GM12892 (cell line): Measurements from ENCODE around the gene GLTPD2.

ENCODE experiments used
- DNase-seq: peaks from one replicate; pipeline ENCODE4 v3.0.0; 2011; ENCODE audit not compliant: insufficient read length
- FAIRE-seq: peaks from 2 replicates; lab custom pipeline; 2011; peaks lifted over from hg19 to GRCh38; lab: Jason Lieb, UNC
- POLR2A ChIP-seq: IDR thresholded peaks from 2 replicates; pipeline ENCODE4 v1.6.1; 2011; ENCODE audit warnings: low read depth, low read length, control low read depth
- POLR2AphosphoS5 ChIP-seq: IDR thresholded peaks from 2 replicates; pipeline ENCODE4 v1.6.1; 2011; ENCODE audit warnings: low read depth, low read length, control low read depth
- TAF1 ChIP-seq: IDR thresholded peaks from 2 replicates; pipeline ENCODE4 v1.6.1; 2011; ENCODE audit warnings: low read depth, mild to moderate bottlenecking, control low read depth, low read length, borderline replicate concordance

Gene GLTPD2

DNA sequence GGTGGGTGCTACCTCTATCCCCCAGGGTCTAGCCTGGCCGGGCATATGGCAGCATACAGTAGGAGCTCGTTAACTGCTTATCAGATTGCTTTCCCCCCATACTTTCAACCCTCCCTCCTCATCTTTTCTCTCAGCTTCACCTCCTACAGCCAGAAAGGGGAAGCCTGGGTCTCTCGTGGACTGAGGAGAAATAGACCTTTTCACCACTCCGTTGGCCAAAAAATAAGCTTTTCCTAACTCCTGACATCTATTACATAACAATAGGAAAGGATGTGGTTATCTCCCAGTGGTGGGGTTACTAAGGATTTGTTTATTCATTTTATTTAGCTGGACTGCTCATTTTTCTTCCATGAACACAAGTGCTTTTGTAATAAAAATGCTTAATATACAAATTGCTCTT is 40.1 kb upstream of the GLTPD2 start:
- TF ChIP-seq POLR2AphosphoS5: no peak
- no peak for TF ChIP-seq TAF1
- DNase-seq (no peak), FAIRE-seq (no peak)

DNA sequence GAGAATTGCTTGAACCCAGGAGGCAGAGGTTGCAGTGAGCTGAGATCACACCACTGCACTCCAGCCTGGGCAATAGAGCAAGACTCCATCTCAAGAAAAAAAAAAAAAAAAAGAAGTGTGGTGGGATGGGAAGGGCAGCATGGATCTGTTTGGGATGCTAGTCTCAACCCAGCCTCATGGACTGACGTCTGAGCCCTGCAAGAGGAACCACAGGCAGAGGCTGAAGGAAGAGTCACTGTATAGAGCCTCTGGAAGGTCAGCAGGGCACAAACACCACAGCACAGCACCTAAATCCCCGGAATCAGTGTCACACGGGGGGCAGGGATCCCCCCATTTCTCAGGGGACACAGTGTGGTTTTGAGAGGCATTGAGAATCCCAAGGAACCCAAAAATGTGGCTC is 38.2 kb upstream of the GLTPD2 start:
- TF ChIP-seq POLR2AphosphoS5: no peak
- TF ChIP-seq TAF1: no peak
- TF ChIP-seq POLR2A: no peak
- DNase-seq: no peak
- no peak for FAIRE-seq

DNA sequence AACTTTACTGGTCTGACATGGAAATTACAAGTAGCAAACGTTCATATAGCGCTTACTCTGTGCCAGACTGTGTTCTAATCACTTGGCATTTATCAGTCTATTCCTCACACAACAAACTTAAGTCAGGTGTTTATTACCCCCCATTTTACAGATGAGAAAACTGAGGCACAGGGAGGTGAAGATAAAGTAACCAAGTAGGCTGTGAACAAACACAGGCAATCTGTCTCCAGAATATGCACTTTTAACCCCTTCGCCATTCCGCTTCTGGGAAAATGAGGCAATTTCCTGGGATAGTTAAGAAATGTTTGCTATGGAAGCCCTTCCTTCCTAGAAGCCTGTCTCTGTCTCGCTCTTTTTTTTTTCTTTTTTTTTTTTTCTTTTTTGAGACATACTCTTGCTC is 36.8 kb upstream of the GLTPD2 start:
- TF ChIP-seq TAF1 (no peak), POLR2A (no peak), POLR2AphosphoS5 (no peak)
- FAIRE-seq: no peak
- no peak for DNase-seq

DNA sequence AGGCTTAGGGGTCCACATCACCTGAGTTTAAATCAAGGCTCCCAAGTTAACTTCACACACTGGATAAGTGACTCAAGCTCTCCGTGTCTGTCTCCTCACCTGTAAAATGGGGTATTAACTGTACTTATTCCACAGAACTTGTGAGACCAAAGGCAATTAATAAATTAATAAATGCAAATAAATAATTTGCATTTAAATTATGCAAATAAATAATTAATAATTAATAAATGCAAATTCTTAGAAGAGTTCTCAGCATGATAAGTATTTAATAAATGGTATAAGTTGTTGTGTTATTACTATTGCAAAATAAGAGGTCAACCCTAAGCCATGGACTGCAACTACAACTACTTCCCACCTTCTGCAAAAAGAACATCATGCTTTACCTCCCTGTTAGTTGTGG is 35.4 kb upstream of the GLTPD2 start:
- FAIRE-seq: no peak
- TF ChIP-seq TAF1: no peak
- TF ChIP-seq POLR2AphosphoS5: no peak
- TF ChIP-seq POLR2A: no peak
- no peak for DNase-seq

DNA sequence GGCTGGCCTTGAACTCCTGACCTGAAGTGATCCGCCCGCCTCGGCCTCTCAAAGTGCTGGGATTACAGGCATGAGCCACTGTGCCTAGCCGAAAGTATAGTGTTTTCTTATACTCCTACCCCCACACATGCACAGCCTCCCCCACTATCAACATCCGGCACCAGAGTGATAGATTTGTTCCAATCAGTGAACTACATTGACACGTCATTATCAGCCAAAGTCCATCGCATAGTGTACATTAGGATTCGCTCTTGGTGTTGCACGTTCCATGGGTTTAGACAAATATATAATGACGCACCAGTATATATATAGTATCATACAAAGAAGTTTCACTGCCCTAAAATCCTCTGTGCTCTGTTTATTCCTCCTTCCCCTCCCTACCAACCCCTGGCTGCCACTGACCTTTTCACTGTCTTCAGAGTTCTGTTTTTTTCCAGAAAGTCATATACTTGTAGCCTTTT is 29.0 kb upstream of the GLTPD2 start:
- DNase-seq (no peak), FAIRE-seq (no peak)
- no peak for TF ChIP-seq POLR2A
- no peak for TF ChIP-seq TAF1
- no peak for TF ChIP-seq POLR2AphosphoS5

DNA sequence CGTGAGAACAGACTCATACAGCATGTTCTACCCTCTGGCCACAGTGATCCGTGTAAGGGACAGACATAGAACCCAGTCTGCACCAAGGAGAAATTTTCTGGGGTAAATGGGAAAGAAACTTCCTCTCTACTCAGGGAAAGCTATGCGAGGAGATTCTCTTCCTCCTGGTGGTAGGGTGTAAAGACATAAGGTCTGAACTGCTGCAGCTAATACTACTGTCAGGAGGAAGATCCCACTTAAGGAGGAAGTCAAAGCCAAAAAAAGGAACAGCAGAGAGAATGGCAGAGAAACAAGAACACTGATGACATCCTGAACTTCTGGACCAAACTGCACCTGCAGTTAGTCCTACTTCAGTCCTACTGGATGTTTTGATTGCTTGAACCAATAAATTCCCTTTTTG is 24.2 kb upstream of the GLTPD2 start:
- DNase-seq: no peak
- FAIRE-seq: no peak
- no peak for TF ChIP-seq TAF1
- no peak for TF ChIP-seq POLR2AphosphoS5
- TF ChIP-seq POLR2A: no peak

DNA sequence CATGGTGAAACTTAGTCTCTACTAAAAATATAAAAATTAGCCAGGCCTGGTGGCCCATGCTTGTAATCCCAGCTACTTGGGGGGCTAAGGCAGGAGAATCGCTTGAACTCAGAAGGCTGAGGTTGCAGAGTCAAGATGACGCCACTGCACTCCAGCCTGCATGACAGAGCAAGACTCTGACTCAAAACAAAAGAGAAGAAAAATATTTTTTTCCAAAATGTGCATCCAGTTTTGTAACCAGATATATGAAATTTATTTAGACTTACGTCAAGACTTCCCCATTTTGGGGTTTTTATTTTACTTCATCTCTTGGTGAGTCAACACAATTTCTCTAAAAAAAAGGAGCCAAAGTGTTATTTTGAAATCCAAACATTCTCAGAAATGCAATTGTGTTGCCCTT is 22.6 kb upstream of the GLTPD2 start:
- no peak for FAIRE-seq
- DNase-seq: no peak
- TF ChIP-seq POLR2AphosphoS5: no peak
- TF ChIP-seq TAF1: no peak

DNA sequence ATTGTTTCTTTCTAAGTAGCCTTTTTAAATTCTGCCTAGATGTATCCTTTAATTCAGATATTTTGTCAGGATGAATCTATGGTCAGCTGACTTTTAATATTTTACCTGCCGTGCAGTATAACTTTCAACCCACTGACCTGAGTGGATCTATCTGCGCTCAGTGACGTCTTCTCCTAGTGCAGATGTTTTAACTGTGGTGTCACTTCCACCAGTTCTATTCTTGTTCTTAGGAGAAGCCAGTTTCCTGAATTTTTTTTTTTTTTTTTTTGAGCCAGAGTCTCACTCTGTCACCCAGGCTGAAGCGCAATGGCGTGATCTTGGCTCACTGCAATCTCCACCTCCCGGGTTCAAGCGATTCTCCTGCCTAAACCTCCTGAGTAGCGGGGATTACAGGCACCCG is 22.0 kb upstream of the GLTPD2 start:
- no peak for FAIRE-seq
- TF ChIP-seq POLR2AphosphoS5: no peak
- TF ChIP-seq POLR2A: no peak
- TF ChIP-seq TAF1: no peak
- no peak for DNase-seq

DNA sequence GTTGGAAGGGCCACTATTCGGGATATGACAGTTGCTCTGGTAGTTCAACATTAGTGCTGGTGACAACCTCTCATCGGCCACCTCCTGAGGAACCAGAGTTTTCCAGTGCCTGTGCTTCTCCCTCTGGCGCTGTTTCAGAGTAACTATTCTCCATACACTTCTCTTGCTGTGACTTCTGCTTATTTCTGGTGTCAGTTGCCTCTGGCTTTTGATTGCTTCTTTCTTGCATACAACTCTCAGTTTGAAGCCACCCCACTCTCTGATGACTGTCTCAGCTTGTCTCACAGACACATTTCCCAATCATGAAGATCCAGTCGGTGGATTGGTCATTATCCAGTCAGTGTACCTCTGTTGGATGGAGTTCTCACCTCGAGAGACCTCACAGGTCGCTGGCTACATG is 20.5 kb upstream of the GLTPD2 start:
- TF ChIP-seq TAF1 (no peak), POLR2AphosphoS5 (no peak), POLR2A (no peak)
- FAIRE-seq: no peak

DNA sequence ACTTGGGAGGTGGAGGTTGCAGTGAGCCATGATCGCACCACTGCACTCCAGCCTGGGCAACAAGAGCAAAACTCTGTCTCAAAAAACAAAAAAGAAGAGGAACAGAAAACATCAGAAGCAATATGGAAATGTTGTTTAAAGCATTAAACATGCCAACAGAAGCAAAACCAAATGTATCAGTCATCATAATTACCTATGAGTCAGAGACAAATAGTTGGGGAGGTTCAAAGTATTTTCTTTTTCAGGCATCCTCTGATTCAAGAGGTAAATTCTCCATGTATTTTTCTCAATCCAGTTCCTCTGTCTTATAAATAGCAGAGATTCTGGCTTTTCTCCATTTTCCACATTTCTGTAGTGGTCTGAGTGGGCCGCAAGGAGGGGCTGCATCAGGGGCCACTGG is 19.1 kb upstream of the GLTPD2 start:
- FAIRE-seq: no peak
- no peak for DNase-seq
- TF ChIP-seq TAF1: no peak
- TF ChIP-seq POLR2A: no peak
- no peak for TF ChIP-seq POLR2AphosphoS5

More for the DNA sequence above, 20.5 kb upstream of the GLTPD2 start:
- no peak for DNase-seq

DNA sequence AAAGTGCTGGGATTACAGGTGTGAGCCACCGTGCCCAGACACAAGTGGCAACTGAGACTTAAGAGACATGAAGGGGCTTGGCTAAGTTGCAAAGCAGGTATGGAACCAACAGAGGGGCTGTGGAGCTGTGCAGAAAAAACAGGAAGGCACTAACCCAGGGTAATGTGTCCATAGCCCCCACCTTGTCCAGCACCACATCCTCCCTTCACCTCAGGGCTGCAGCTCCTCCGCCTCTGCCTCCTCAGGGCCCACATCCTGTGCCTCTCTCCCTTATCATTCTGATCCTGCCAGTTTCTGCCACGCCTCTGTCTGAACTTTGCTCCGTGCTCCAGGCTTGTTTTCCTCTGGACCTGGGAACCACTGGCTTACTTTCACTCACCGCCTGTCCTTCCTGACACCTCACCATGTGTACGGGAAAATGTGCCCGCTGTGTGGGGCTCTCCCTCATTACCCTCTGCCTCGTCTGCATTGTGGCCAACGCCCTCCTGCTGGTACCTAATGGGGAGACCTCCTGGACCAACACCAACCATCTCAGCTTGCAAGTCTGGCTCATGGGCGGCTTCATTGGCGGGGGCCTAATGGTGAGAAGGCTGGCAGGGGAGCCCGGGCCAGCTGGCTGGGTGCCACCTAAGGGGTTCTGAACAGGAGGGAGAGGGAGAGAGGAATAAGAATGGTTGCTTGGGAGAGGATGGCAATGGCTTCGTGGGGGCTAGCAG is 17.1 kb upstream of the GLTPD2 start, which contains the start of gene TM4SF5:
TM4SF5 (plus strand) TSS at position 368 of the 716 bp plus-strand sequence; CDS start at position 405, 37 bp downstream.
- no peak for DNase-seq
- FAIRE-seq: no peak
- no peak for TF ChIP-seq POLR2A
- TF ChIP-seq POLR2AphosphoS5: no peak
- TF ChIP-seq TAF1: no peak

DNA sequence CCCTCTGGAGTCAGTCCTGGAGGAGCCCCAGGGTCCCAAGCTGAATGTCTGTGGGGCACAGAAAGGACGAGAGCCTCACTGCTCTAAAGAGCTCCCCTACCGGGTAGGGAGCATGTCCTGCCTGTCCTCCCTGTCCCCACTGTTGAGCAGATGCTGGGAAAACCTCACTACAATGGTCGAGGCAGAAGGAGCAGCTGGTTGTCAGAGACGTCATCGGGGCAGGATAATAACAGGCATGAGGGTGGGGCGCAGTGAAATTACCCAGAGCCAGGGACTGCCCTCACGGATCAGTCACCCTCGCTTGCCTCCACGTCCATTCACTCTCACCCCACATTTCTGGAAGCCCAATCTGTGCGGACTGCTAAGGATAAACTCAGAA is 16.5 kb upstream of the GLTPD2 start:
- TF ChIP-seq POLR2A (no peak), POLR2AphosphoS5 (no peak), TAF1 (no peak)
- no peak for FAIRE-seq
- no peak for DNase-seq
